IPS DF 4.7 (cell line): Measurements from ENCODE around the gene KRTAP4-12.
"Not testable (repeated sequence)": the region's sequence is repeated elsewhere in the genome, so short reads cannot be mapped to it uniquely, and the experiment has no call there.

Experiments
- DNase-seq: peaks from one replicate; pipeline ENCODE4 v3.0.0-alpha.2; 2013; ENCODE audit warnings: low spot score; ENCODE audit errors: extremely low read depth

Gene KRTAP4-12

DNA sequence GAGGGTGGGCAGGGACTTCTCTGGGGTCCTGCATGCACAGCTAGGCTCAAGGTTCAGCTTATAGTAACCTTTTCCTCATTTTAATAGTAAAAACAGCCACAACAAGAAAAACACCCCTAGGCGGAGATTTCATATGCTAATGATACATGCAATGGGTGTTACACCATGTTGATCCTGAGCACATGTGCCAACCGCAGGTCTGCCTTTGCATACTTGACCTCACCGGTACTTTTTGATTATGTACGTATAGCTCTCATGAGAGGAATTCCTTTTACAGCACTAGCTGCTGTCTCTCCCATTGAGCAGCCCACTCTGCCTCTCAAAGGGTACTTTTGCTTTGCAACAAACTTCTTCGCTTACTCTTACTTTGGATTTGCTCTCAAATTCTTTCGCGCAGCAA is 27.9 kb downstream of the KRTAP4-12 start:
- DNase-seq = no peak

DNA sequence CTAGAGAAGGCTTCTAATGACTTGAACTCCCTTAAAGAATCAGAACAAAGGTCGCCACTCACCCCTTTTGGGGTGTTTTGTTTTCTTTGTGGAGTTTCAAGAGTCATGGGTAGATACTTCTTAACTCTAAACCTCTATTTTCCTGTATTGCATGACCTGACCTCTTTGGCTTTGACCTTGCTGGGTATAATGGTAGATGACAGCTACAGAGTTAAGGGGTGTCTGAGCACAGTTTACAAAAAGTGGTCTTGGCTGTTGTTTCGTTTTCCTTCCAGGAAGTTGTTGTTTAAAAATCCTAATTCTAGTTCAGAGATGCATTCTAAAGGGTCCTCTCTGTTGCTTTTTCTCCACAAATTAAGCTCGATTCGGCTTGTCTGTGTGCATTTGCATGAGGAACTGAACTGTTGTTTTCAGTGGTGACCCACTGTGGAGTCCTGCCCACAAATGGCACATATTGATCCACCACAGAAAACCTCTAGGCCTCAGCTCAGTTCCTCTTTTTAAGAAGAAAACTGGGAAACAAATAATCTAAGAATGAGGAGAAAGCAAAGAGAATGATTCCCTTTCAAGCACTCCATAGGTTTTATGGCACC is 35.1 kb downstream of the KRTAP4-12 start:
- not testable (repeated sequence) for DNase-seq

DNA sequence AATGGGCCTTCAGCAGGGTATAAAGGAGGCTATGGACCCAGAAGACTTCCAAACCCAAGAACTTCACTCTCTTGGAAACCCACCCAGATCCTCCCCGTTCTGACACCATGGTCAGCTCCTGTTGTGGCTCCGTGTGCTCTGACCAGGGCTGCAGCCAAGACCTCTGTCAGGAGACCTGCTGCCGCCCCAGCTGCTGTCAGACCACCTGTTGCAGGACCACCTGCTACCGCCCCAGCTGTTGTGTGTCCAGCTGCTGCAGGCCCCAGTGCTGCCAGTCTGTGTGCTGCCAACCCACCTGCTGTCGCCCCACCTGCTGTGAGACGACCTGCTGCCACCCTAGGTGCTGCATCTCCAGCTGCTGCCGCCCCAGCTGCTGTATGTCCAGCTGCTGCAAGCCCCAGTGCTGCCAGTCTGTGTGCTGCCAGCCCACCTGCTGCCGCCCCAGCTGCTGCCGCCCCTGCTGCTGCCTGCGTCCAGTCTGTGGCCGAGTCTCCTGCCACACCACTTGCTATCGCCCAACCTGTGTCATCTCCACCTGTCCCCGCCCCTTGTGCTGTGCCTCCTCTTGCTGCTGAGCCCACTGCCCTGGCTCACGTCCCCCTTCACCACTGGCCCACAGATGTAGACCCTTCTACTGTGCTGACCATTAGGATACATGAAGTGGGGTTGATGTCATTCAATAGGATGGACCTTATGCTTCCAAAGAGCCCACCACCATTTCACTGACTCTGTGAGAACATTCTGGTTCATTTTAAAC is 39.7 kb downstream of the KRTAP4-12 start, which contains the start of gene KRTAP4-7:
KRTAP4-7 (plus strand) TSS at position 51 of the 757 bp plus-strand sequence; CDS start at position 108, 57 bp downstream.
- not testable (repeated sequence) for DNase-seq

- DNase-seq = not testable (repeated sequence)
Observed at GRCh38 chr17:41083427-41083826, 40.6 kb downstream of the KRTAP4-12 start.

GRCh38 chr17:41082626-41083025 is 41.4 kb downstream of the KRTAP4-12 start:
- no peak for DNase-seq

DNA sequence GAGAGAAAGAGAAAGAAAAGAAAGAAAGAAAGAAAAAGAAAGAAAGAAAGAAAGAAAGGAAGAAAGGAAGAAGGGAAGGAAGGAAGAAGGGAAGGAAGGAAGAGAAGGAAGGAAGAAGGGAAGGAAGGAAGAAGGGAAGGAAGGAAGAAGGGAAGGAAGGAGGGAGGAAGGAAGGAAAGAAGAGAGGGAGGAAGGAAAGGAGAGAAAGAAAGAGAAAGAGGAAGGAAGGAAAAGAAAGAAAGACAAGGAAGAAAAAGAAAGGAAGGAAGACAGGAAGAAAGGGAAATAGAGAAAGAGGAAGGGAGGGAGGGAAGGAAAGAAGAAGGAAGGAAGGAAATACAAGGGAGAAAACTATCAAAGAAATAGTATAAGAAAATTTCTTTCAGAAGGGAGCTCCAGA is 47.2 kb downstream of the KRTAP4-12 start:
- no peak for DNase-seq

- DNase-seq = no peak
Observed at GRCh38 chr17:41073676-41074075, 50.3 kb downstream of the KRTAP4-12 start.
